MM.1S (cell line): ENCODE measurements around the gene PIP4K2A.

Source experiments
- DNase-seq: peaks from one replicate; pipeline ENCODE4 v3.0.0-alpha.2; 2015
- H2AFZ ChIP-seq: fragments of 300-600 bp; sonication (generic); 2 replicates; pipeline ENCODE4 v1.6.0; 2016; ENCODE audit warnings: antibody characterized with exemption, low read length
- H3F3A ChIP-seq: fragments of 300-600 bp; sonication (generic); 2 replicates; pipeline ENCODE4 v1.6.1; 2016; ENCODE audit warnings: mild to moderate bottlenecking, antibody characterized with exemption, low read length, moderate library complexity, mixed read lengths; ENCODE audit not compliant: insufficient read depth
- H3K27ac ChIP-seq: fragments of 300-600 bp; sonication (generic); 2 replicates; pipeline ENCODE4 v1.5.1; 2016; ENCODE audit warnings: mild to moderate bottlenecking, low read length
- H3K27me3 ChIP-seq: fragments of 300-600 bp; sonication (generic); replicated peaks from 2 replicates; pipeline ENCODE4 v1.6.0; 2016; ENCODE audit warnings: low read length; ENCODE audit not compliant: insufficient read depth
- H3K36me3 ChIP-seq: fragments of 300-600 bp; sonication (generic); replicated peaks from 2 replicates; pipeline ENCODE4 v1.6.1; 2016; ENCODE audit warnings: mild to moderate bottlenecking, low read length, mixed read lengths; ENCODE audit not compliant: insufficient read depth
- H3K4me1 ChIP-seq: fragments of 300-600 bp; sonication (generic); 2 replicates; pipeline ENCODE4 v1.6.1; 2016; ENCODE audit warnings: low read length, mixed read lengths
- H3K4me2 ChIP-seq: fragments of 300-600 bp; sonication (generic); 2 replicates; pipeline ENCODE4 v1.6.0; 2016; ENCODE audit warnings: low read depth, low read length
- H3K4me3 ChIP-seq: fragments of 300-600 bp; sonication (generic); 2 replicates; pipeline ENCODE4 v1.5.1; 2016; ENCODE audit warnings: low read length, mixed read lengths
- H3K79me2 ChIP-seq: fragments of 300-600 bp; sonication (generic); 2 replicates; pipeline ENCODE4 v1.6.1; 2016; ENCODE audit warnings: mixed run types, low read length, mixed read lengths
- H3K9ac ChIP-seq: fragments of 300-600 bp; sonication (generic); 2 replicates; pipeline ENCODE4 v1.6.1; 2016; ENCODE audit warnings: low read length, mixed read lengths
- H3K9me2 ChIP-seq: fragments of 300-600 bp; sonication (generic); replicated peaks from 2 replicates; pipeline ENCODE4 v1.6.1; 2016; ENCODE audit warnings: mild to moderate bottlenecking, low read length, mixed read lengths; ENCODE audit not compliant: insufficient read depth
- H3K9me3 ChIP-seq: fragments of 300-600 bp; sonication (generic); replicated peaks from 2 replicates; pipeline ENCODE4 v1.6.1; 2016; ENCODE audit warnings: mild to moderate bottlenecking, low read length, mixed read lengths; ENCODE audit not compliant: insufficient read depth
- H4K20me1 ChIP-seq: fragments of 300-600 bp; sonication (generic); 2 replicates; pipeline ENCODE4 v1.6.1; 2016; ENCODE audit warnings: mild to moderate bottlenecking, low read length, moderate library complexity, mixed read lengths; ENCODE audit not compliant: insufficient read depth
- CTCF ChIP-seq: fragments of 300-600 bp; sonication (generic); IDR thresholded peaks from 2 replicates; pipeline ENCODE4 v1.5.1; 2016; ENCODE audit warnings: antibody characterized with exemption, low read length, mixed read lengths
- EZH2 ChIP-seq: fragments of 300-600 bp; sonication (generic); optimal IDR thresholded peaks from 2 replicates; pipeline ENCODE3; 2017; ENCODE audit warnings: low read depth, mild to moderate bottlenecking, antibody characterized with exemption, low read length, mixed read lengths
- EZH2phosphoT487 ChIP-seq: fragments of 300-600 bp; sonication (generic); IDR thresholded peaks from 2 replicates; pipeline ENCODE4 v1.6.1; 2018; ENCODE audit warnings: antibody characterized with exemption, low read length

PIP4K2A gene

GRCh38 chr10:22679608-22680007 lies 34.8 kb downstream of the PIP4K2A start:
- H3K4me2 ChIP-seq, result no peak overlapping the region
- no peak overlapping the region for H3K27ac ChIP-seq
- peaks cover 30% of the 10 kb centered on the region for H3F3A ChIP-seq
- no peaks in the 10 kb centered on the region for H3K27me3 ChIP-seq
- peaks cover 39% of the 10 kb centered on the region for H3K4me1 ChIP-seq
- no peak overlapping the region for H2AFZ ChIP-seq
- H3K9me2 ChIP-seq, result no peaks in the 10 kb centered on the region
- no peaks in the 10 kb centered on the region for H3K36me3 ChIP-seq
- peaks cover 74% of the 10 kb centered on the region for H3K79me2 ChIP-seq
- H3K4me3 ChIP-seq, result no peak overlapping the region
- no peaks in the 10 kb centered on the region for H3K9me3 ChIP-seq
- H4K20me1 ChIP-seq, result no peaks in the 10 kb centered on the region
- no peak for DNase-seq
- H3K9ac ChIP-seq, result no peak overlapping the region
- TF ChIP-seq EZH2phosphoT487, result no peak
- no peak for TF ChIP-seq EZH2
- no peak for TF ChIP-seq CTCF

- Histone ChIP-seq H3K9ac (no peak overlapping the region), H4K20me1 (no peaks in the 10 kb centered on the region), H3K79me2 (peaks cover 88% of the 10 kb centered on the region)
These were observed 37.0 kb downstream of the PIP4K2A start for GRCh38 chr10:22677333-22677732.

GRCh38 chr10:22676435-22676834 lies 37.9 kb downstream of the PIP4K2A start:
- Histone ChIP-seq H3K9me2 (no peaks in the 10 kb centered on the region), H3K27ac (no peak overlapping the region), H3K9me3 (no peaks in the 10 kb centered on the region), H3K4me1 (peaks cover 14% of the 10 kb centered on the region), H3K36me3 (no peaks in the 10 kb centered on the region), H3F3A (no peaks in the 10 kb centered on the region), H3K27me3 (no peaks in the 10 kb centered on the region), H3K9ac (no peak overlapping the region), H2AFZ (no peak overlapping the region), H3K4me3 (no peak overlapping the region), H3K79me2 (peaks cover 92% of the 10 kb centered on the region), H3K4me2 (no peak overlapping the region), H4K20me1 (no peaks in the 10 kb centered on the region)
- TF ChIP-seq CTCF (no peak), EZH2 (no peak), EZH2phosphoT487 (no peak)
- DNase-seq, result no peak

More at GRCh38 chr10:22677333-22677732, 37.0 kb downstream of the PIP4K2A start:
- Histone ChIP-seq H3K27ac (no peak overlapping the region), H2AFZ (no peak overlapping the region), H3K4me3 (no peak overlapping the region), H3K4me2 (no peak overlapping the region), H3K36me3 (no peaks in the 10 kb centered on the region), H3K9me2 (no peaks in the 10 kb centered on the region), H3F3A (peaks cover 8% of the 10 kb centered on the region), H3K27me3 (no peaks in the 10 kb centered on the region), H3K4me1 (peaks cover 21% of the 10 kb centered on the region), H3K9me3 (no peaks in the 10 kb centered on the region)
- DNase-seq, result no peak
- no peak for TF ChIP-seq EZH2
- no peak for TF ChIP-seq EZH2phosphoT487
- TF ChIP-seq CTCF, result no peak
